Mesenchymal stem cell (in vitro differentiated cells and primary cell): ENCODE measurements around the gene TMEM269.

Experiments
- DNase-seq: peaks from one replicate; pipeline ENCODE4 v3.0.0-alpha.2; 2013
- H2AFZ ChIP-seq: one replicate; pipeline ENCODE4 v1.6.1; 2013; ENCODE audit warnings: low read depth, mild to moderate bottlenecking, control low read depth, inconsistent platforms, low read length, moderate library complexity
- H2AK5ac ChIP-seq: 2 replicates; pipeline ENCODE4 v1.6.1; 2013; ENCODE audit warnings: low read length, moderate library complexity, mild to moderate bottlenecking, inconsistent platforms; ENCODE audit not compliant: severe bottlenecking
- H2BK120ac ChIP-seq: one replicate; pipeline ENCODE4 v1.6.1; 2013; ENCODE audit warnings: low read depth, mild to moderate bottlenecking, inconsistent platforms, low read length, moderate library complexity
- H2BK12ac ChIP-seq, 2 experiments: one replicate each; pipeline ENCODE4 v1.6.1; 2013; ENCODE audit warnings: inconsistent platforms in 2 of 2, low read length in 2 of 2, mild to moderate bottlenecking in 2 of 2, moderate library complexity in 2 of 2, control low read depth in 1 of 2
- H2BK15ac ChIP-seq: one replicate; pipeline ENCODE4 v1.6.1; 2013; ENCODE audit warnings: mild to moderate bottlenecking, low read depth, inconsistent platforms; ENCODE audit not compliant: poor library complexity, severe bottlenecking
- H2BK5ac ChIP-seq: 2 replicates; pipeline ENCODE4 v1.6.1; 2013; ENCODE audit warnings: low read depth, mild to moderate bottlenecking, low read length, control low read depth, inconsistent platforms; ENCODE audit not compliant: poor library complexity, severe bottlenecking
- H3K14ac ChIP-seq, 2 experiments: one replicate each; pipeline ENCODE4 v1.6.1; 2013; ENCODE audit warnings: inconsistent platforms in 2 of 2, low read length in 2 of 2, control low read depth in 1 of 2, mild to moderate bottlenecking in 1 of 2, moderate library complexity in 1 of 2
- H3K18ac ChIP-seq, 2 experiments: one replicate each; pipeline ENCODE4 v1.6.1; 2013; ENCODE audit warnings: inconsistent platforms in 2 of 2, low read length in 2 of 2, control low read depth in 1 of 2, low read depth in 1 of 2, mild to moderate bottlenecking in 1 of 2
- H3K23ac ChIP-seq, 2 experiments: one replicate each; pipeline ENCODE4 v1.6.1; 2013; ENCODE audit warnings: inconsistent platforms in 2 of 2, low read length in 2 of 2, mild to moderate bottlenecking in 2 of 2, moderate library complexity in 2 of 2, control low read depth in 1 of 2
- H3K27ac ChIP-seq: 2 replicates; pipeline ENCODE4 v1.5.1; 2013; ENCODE audit warnings: mild to moderate bottlenecking, moderate library complexity, low read length, control low read depth, inconsistent platforms; ENCODE audit not compliant: poor library complexity, severe bottlenecking
- H3K27me3 ChIP-seq, 2 experiments: 2 replicates each; pipeline versions ENCODE4 v1.6.1 to v1.7.0; 2013; ENCODE audit warnings: low read length in 2 of 2, mild to moderate bottlenecking in 2 of 2, moderate library complexity in 2 of 2, control low read depth in 1 of 2, inconsistent platforms in 1 of 2; ENCODE audit not compliant: control insufficient read depth in 1 of 2, insufficient read depth in 1 of 2
- H3K36me3 ChIP-seq, 2 experiments: 2 replicates each; pipeline versions ENCODE4 v1.6.1 to v1.7.0; 2013; ENCODE audit warnings: low read length in 2 of 2, control low read depth in 1 of 2, inconsistent platforms in 1 of 2, low read depth in 1 of 2, mild to moderate bottlenecking in 1 of 2; ENCODE audit not compliant: insufficient read depth in 2 of 2, control insufficient read depth in 1 of 2
- H3K4ac ChIP-seq, 2 experiments: one replicate each; pipeline ENCODE4 v1.6.1; 2013; ENCODE audit warnings: inconsistent platforms in 2 of 2, low read length in 2 of 2, mild to moderate bottlenecking in 2 of 2, moderate library complexity in 2 of 2, control low read depth in 1 of 2, low read depth in 1 of 2
- H3K4me1 ChIP-seq: 2 replicates; pipeline ENCODE4 v1.6.1; 2013; ENCODE audit warnings: low read depth, low read length, control low read depth; ENCODE audit not compliant: control insufficient read depth, insufficient read depth
- H3K4me2 ChIP-seq: 2 replicates; pipeline ENCODE4 v1.6.1; 2013; ENCODE audit warnings: low read length, mild to moderate bottlenecking, inconsistent platforms; ENCODE audit not compliant: poor library complexity, severe bottlenecking
- H3K4me3 ChIP-seq, 2 experiments: 2 replicates each; pipeline versions ENCODE4 v1.5.1 to v1.7.0; 2013; ENCODE audit warnings: low read length in 2 of 2, mild to moderate bottlenecking in 2 of 2, control low read depth in 1 of 2, low read depth in 1 of 2; ENCODE audit not compliant: insufficient read depth in 1 of 2
- H3K79me1 ChIP-seq: replicated peaks from 2 replicates; pipeline ENCODE4 v1.6.1; 2013; ENCODE audit warnings: mild to moderate bottlenecking, control low read depth, low read length, inconsistent platforms; ENCODE audit not compliant: poor library complexity, severe bottlenecking
- H3K9ac ChIP-seq: 2 replicates; pipeline ENCODE4 v1.7.0; 2013; ENCODE audit warnings: mild to moderate bottlenecking, low read length, moderate library complexity
- H3K9me3 ChIP-seq: 2 replicates; pipeline ENCODE4 v1.7.0; 2013; ENCODE audit warnings: mild to moderate bottlenecking, low read length; ENCODE audit not compliant: control insufficient read depth
- H4K8ac ChIP-seq: one replicate; pipeline ENCODE4 v1.6.1; 2013; ENCODE audit warnings: inconsistent platforms, mild to moderate bottlenecking, low read length, moderate library complexity
- H4K91ac ChIP-seq: one replicate; pipeline ENCODE4 v1.6.1; 2013; ENCODE audit warnings: mild to moderate bottlenecking, low read length, inconsistent platforms
- WGBS: methylation state at CpG from one replicate; pipeline ENCODE4 v1.1.7; 2013; ENCODE audit warnings: mixed read lengths; 5-methylcytosine and 5-hydroxymethylcytosine counted together

TMEM269 gene

DNA sequence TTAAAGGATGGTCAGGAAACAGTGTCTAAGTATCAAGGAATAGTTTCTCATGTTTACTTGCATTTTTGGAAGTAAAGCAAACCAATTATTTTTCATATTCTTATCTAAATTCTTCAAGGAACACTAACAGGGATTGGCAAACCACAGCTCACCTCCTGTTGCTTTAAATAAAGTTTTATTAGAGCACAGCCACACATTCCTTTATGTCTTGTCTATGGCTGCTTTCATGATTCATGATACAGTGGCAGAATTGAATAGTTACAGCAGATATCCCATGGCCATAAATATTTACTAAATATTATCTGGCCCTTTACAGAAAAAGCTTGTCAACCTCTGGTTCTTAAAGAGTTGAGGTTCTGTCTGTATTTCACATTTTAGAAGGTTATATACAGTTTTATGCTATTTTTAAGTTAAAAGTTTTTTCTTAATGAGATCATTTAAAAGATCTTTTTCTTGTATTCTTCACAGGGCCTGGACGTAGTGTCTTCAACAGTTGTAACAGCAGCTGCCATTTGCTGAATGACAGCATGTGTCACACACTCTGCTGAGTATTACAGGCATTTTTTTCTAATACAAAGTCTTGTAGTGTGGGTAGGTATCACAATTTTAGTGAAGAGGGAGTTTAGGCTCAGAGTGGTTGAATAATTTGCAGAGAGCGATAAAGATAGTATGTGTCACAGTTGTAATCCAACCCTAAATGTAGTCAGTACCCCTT, 64.2 kb downstream of the TMEM269 start:
- Histone ChIP-seq H3K18ac (no peak overlapping the region), H3K9me3 (peaks cover 10% of the 10 kb centered on the region), H2BK5ac (no peak overlapping the region), H4K8ac (no peak overlapping the region), H4K91ac (no peak overlapping the region), H3K4me2 (no peak overlapping the region), H2AK5ac (no peak overlapping the region), H3K36me3 (peaks cover 15 to 37% of the 10 kb centered on the region in 2 experiments), H3K79me1 (peaks cover 35% of the 10 kb centered on the region), H3K9ac (no peak overlapping the region), H3K23ac (no peak overlapping the region), H3K4me1 (peaks cover 4% of the 10 kb centered on the region), H3K27ac (no peak overlapping the region), H2BK120ac (no peak overlapping the region), H3K27me3 (no peaks in the 10 kb centered on the region), H2BK12ac (no peak overlapping the region), H2AFZ (no peak overlapping the region), H3K14ac (no peak overlapping the region), H2BK15ac (no peak overlapping the region), H3K4ac (no peak overlapping the region), H3K4me3 (no peak overlapping the region)
- WGBS: 92% methylated on average over 1 of the region's 2 CpGs
- DNase-seq: no peak

GRCh38 chr1:42849944-42850343, 65.2 kb downstream of the TMEM269 start:
- no peak overlapping the region for H2BK120ac ChIP-seq
- H4K91ac ChIP-seq: no peak overlapping the region
- H3K36me3 ChIP-seq: peaks cover 15 to 37% of the 10 kb centered on the region in 2 experiments
- H3K9me3 ChIP-seq: peaks cover 10% of the 10 kb centered on the region
- H3K18ac ChIP-seq: no peak overlapping the region
- H3K23ac ChIP-seq: no peak overlapping the region
- no peak overlapping the region for H2AK5ac ChIP-seq
- WGBS: 97% methylated on average over 5 of the region's 5 CpGs
- H3K4me1 ChIP-seq: peaks cover 4% of the 10 kb centered on the region
- no peak overlapping the region for H4K8ac ChIP-seq
- no peak overlapping the region for H3K9ac ChIP-seq
- H2BK12ac ChIP-seq: no peak overlapping the region
- peaks cover 35% of the 10 kb centered on the region for H3K79me1 ChIP-seq
- H2AFZ ChIP-seq: no peak overlapping the region
- no peak overlapping the region for H2BK5ac ChIP-seq
- H3K4me2 ChIP-seq: no peak overlapping the region
- H3K27me3 ChIP-seq: no peaks in the 10 kb centered on the region
- H3K14ac ChIP-seq: no peak overlapping the region
- no peak for DNase-seq
- H3K27ac ChIP-seq: no peak overlapping the region
- no peak overlapping the region for H2BK15ac ChIP-seq
- H3K4ac ChIP-seq: no peak overlapping the region
- no peak overlapping the region for H3K4me3 ChIP-seq
